Lower leg skin (tissue), 3 donors: ENCODE measurements around the gene RORC.

ENCODE experiments used
- POLR2A ChIP-seq, 2 donors: fragments of 450-650 bp; IDR thresholded peaks; one replicate each; pipeline ENCODE4 v1.6.1; 2016 to 2017; ENCODE audit warnings: antibody characterized with exemption in 2 of 2, mild to moderate bottlenecking in 1 of 2, moderate library complexity in 1 of 2
- TF ChIP-seq, protein P1 (sequence below), 3 donors: fragments of 450-650 bp; IDR thresholded peaks; one replicate each; pipeline ENCODE4 v1.5.1; 2016; ENCODE audit warnings: antibody characterized with exemption in 3 of 3, mild to moderate bottlenecking in 3 of 3, moderate library complexity in 2 of 3

GRCh38 chr1:151840421-151840820 lies 8.8 kb upstream of the RORC start:
- TF ChIP-seq, protein P1, sequence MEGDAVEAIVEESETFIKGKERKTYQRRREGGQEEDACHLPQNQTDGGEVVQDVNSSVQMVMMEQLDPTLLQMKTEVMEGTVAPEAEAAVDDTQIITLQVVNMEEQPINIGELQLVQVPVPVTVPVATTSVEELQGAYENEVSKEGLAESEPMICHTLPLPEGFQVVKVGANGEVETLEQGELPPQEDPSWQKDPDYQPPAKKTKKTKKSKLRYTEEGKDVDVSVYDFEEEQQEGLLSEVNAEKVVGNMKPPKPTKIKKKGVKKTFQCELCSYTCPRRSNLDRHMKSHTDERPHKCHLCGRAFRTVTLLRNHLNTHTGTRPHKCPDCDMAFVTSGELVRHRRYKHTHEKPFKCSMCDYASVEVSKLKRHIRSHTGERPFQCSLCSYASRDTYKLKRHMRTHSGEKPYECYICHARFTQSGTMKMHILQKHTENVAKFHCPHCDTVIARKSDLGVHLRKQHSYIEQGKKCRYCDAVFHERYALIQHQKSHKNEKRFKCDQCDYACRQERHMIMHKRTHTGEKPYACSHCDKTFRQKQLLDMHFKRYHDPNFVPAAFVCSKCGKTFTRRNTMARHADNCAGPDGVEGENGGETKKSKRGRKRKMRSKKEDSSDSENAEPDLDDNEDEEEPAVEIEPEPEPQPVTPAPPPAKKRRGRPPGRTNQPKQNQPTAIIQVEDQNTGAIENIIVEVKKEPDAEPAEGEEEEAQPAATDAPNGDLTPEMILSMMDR (IDR thresholded peaks at IDR 0.05), result no peak
- TF ChIP-seq POLR2A (IDR thresholded peaks at IDR 0.05), result no peak
